HCEC 1CT (cell line): Measurements from ENCODE around the gene JMJD1C.

Source experiments
- DNase-seq: peaks from one replicate; pipeline ENCODE4 v3.0.0-alpha.2; 2017

Gene JMJD1C

DNA sequence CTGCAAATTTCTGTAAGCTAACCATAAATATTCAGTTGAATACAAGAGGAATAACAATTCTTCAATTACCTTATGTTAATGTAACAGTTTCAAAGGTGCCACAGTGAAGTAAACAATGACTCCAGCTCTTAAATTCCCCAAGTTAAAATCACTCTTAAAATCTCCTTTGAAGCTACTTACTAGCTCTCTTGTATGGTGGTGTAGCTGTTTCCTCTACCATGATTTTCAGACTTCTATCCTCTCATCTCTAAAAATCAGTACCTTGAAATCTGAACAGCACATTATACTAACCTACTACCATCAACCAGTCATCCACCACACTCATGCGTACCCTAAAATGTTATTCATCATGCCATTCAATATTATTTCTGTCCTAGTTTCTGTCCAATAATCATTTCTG lies 29.6 kb downstream of the JMJD1C start:
- DNase-seq = no peak

- no peak for DNase-seq
Measured at GRCh38 chr10:63434866-63435854, 30.6 kb downstream of the JMJD1C start.

GRCh38 chr10:63431962-63432797 lies 33.6 kb downstream of the JMJD1C start:
- no peak for DNase-seq

DNA sequence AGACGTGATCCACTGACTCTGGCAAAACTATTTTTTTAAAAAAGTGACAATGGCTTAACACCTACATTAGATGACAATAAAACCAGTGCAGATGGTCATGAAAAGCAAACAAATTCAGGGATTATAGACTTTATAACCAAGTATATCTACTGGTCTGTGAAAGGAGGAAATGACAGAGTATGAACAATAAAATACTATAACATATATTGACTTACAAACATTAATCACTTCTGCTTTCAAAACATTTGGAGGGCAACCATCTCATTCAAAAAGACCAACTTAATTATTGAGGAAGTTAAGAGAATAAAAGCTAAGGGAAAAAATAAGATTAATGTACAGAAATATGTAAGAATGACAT lies 34.8 kb downstream of the JMJD1C start:
- no peak for DNase-seq

- peak; percentile 81 for DNase-seq
Measured at GRCh38 chr10:63430091-63430998, 35.4 kb downstream of the JMJD1C start.

DNA sequence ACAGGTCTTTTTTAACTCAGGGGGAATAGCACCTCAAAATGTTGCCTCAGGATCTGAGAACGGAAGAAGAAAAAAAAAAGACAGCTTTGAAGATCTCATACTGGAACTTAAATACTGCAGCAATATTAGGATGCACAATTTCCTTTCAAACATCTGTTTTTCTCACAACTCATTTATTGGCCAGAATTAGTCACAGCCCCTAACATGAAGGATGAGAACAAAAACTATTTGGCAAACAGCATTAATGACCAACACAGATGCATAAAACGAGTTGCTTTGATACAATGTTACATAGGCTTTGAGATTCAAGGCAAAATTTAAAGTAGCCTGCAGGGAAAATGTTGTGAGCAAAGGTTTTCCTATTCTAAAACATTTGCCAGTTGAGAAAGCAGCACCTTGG lies 36.5 kb downstream of the JMJD1C start:
- peak; percentile 80 for DNase-seq

DNA sequence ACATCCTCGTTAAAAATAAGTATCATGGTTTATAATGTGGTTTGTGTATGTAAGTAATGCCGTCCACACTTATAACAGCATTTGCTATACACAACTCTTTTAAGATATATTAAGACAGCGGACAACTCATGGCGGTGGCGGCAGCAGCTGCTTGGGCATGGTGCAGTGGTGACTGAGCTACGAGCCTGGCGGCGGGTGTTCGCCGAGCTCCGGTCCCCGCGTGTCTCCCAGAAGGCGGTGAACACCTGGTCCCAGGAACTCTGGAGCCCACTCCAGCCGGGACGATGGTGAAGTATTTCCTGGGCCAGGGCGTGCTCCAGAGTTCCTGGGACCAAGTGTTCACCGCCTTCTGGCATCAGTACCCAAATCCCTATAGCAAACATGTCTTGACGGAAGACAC lies 38.8 kb downstream of the JMJD1C start:
- no peak for DNase-seq

- DNase-seq = no peak
Measured at GRCh38 chr10:63425512-63425911, 40.3 kb downstream of the JMJD1C start.

DNA sequence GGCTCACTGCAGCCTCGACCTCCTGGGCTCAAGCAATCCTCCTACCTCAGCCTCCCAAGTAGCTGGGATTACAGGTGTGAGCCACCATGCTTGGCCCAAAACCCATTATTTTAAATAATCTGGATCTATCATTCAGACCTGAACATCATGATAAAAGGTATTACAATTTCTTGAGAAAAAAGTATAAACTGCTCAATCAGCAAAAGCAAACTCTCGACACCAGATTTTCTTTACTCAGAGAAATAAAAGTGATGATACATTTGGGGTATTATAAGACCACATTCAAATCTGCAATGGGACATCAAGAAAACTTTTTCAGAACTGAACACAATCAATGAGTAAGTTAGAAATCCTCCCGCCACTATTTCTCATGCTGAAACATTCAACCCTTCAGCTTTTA lies 41.2 kb downstream of the JMJD1C start:
- no peak for DNase-seq

GRCh38 chr10:63423494-63423893 lies 42.3 kb downstream of the JMJD1C start:
- DNase-seq = no peak

GRCh38 chr10:63421591-63421990 lies 44.2 kb downstream of the JMJD1C start:
- no peak for DNase-seq

DNA sequence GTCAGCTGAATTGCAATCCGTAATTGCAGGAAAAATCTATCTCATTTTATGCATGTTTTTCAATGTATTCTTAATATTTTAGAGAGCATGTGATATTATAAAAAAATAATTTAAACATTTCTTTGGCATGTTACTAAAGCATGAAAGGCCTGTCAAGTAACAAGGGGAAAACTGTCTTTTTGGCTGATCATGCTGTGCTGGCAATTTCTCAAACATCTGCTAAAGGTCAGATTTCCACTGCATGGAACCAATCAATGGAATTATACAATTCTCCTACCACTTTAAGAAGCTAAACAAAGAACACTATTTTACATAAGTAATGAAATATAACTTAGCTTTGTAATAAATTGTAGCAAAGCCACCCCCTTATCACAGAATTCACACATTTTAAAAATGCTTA lies 49.4 kb downstream of the JMJD1C start:
- DNase-seq = peak; percentile 49

DNA sequence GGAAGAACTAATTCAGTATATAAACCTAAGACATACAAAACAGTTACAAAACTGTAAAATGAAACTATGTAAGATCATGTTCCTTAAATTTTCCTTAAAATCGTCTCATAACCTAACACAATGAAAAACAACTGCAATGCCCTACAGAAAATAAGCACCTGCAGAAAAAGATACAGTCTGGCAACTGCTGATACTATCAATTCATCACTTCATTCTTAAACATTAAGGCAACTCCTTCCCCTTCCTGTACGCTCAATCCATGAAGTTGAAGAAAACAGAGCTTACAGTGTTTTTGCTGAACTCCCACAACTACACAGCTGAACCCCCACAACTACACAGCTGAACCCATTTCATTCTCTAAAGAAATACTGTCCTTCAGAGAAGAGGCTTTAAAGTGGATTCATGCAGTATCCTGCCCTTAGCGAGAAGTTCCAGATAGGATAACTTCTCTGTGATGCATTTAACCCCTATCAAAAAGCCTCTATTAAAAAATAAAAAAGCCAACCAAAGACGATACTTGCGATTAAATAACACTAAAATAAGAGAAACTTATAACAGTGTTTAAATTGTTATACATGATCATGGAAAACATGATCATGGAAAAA lies 50.0 kb downstream of the JMJD1C start:
- peak; percentile 26 for DNase-seq

GRCh38 chr10:63414481-63415260 lies 51.1 kb downstream of the JMJD1C start:
- peak; percentile 76 for DNase-seq

- DNase-seq = no peak
Measured at GRCh38 chr10:63413429-63413828, 52.3 kb downstream of the JMJD1C start.

DNA sequence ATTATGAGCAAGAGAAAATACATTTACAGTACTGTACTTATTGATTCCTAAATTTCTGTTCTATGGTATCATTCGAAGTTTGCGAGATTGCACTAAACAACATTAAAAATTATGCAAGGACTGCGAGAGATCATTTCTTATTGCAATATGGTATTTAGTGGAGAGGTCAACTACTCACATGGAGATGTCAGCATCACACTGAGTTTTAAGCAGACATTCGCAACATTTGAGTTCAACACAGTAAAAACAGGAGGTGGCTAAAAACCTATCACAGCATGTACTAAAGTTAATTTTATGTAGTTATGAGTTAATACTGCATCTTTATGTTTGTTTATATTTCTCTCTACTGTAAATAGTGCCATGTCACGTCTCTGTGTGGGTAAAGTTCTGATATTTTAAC lies 53.5 kb downstream of the JMJD1C start:
- no peak for DNase-seq

- no peak for DNase-seq
Measured at GRCh38 chr10:63410633-63411032, 55.1 kb downstream of the JMJD1C start.

- peak; percentile 70 for DNase-seq
Measured at GRCh38 chr10:63409465-63410027, 56.2 kb downstream of the JMJD1C start.

DNA sequence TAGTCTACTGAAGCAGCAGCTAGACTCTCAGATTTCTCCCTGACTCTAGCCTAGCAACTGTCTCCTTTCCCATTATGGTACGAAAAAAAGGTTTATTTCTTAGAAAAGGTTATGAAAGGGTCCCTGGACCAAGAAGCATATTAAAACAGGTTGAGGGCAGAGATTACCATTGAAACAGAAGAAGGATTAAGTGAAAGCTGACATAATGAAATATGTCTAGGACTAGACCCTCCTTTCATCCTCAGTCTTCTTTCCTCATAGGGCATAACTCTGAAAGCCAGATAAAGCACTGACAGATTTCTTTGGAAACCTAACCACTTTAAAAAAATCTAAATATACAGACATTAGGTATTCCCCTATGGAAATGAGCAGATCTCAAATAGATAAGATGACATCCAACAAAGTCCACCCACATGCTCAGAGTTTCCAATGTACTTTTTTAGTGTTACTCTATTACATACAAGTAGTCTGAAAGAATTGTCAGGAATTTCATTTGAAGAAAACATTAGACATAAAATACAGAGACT lies 58.6 kb downstream of the JMJD1C start:
- no peak for DNase-seq

GRCh38 chr10:63396133-63396761 lies 69.5 kb downstream of the JMJD1C start:
- DNase-seq = no peak
